CD14-positive monocyte (primary cell): ENCODE measurements around the gene ZNF385C. TPM values are rescaled to one million over a fixed set of nuclear protein-coding genes. Genes with fewer than 3 reads are reported as not detected.

Source experiments
- DNase-seq, 3 donors: peaks; one replicate each; pipeline ENCODE4 v3.0.0-alpha.2; 2011 to 2022
- H2AFZ ChIP-seq: 2 replicates; pipeline ENCODE4 v1.6.0; 2012; ENCODE audit warnings: mild to moderate bottlenecking, low read depth, low read length, inconsistent platforms; ENCODE audit not compliant: insufficient read depth, poor library complexity, severe bottlenecking
- H3K27ac ChIP-seq, 2 donors: 1 replicate in 1 of 2; 2 replicates in 1 of 2; pipeline ENCODE4 v1.5.1; 2012 to 2013; ENCODE audit warnings: low read length in 2 of 2, control low read depth in 1 of 2, inconsistent platforms in 1 of 2, low read depth in 1 of 2, mild to moderate bottlenecking in 1 of 2
- H3K27me3 ChIP-seq, 2 donors: one replicate each; pipeline versions ENCODE4 v1.6.0 to v1.6.1; 2011 to 2013; ENCODE audit warnings: low read length in 2 of 2; ENCODE audit not compliant: control insufficient read depth in 2 of 2, insufficient read depth in 2 of 2
- H3K36me3 ChIP-seq, 2 donors: replicated peaks in 1 of 2; 1 replicate in 1 of 2; 2 replicates in 1 of 2; pipeline versions ENCODE4 v1.5.1 to v1.6.1; 2012 to 2013; ENCODE audit warnings: low read length in 2 of 2, control low read depth in 1 of 2, inconsistent platforms in 1 of 2, mild to moderate bottlenecking in 1 of 2; ENCODE audit not compliant: insufficient read depth in 2 of 2, control insufficient read depth in 1 of 2
- H3K4me1 ChIP-seq, 2 donors: 1 replicate in 1 of 2; 2 replicates in 1 of 2; pipeline versions ENCODE4 v1.5.1 to v1.6.1; 2012 to 2013; ENCODE audit warnings: low read length in 2 of 2, control low read depth in 1 of 2, inconsistent platforms in 1 of 2, mild to moderate bottlenecking in 1 of 2, moderate library complexity in 1 of 2; ENCODE audit not compliant: insufficient read depth in 2 of 2, control insufficient read depth in 1 of 2
- H3K4me2 ChIP-seq: replicated peaks from 2 replicates; pipeline ENCODE3; 2012; ENCODE audit warnings: low read length, moderate library complexity, mild to moderate bottlenecking; ENCODE audit not compliant: poor library complexity, severe bottlenecking; ENCODE audit errors: extremely low read depth
- H3K4me3 ChIP-seq, 3 experiments: fragments of 200-600 bp in 1 of 3; sonication (generic) in 1 of 3; replicated peaks in 1 of 3; 1 replicate in 2 of 3; 2 replicates in 1 of 3; pipeline ENCODE4 v1.5.1; 2011 to 2013; ENCODE audit warnings: low read length in 3 of 3, mild to moderate bottlenecking in 3 of 3, control low read depth in 2 of 3, low read depth in 2 of 3, inconsistent platforms in 1 of 3, moderate library complexity in 1 of 3
- H3K79me2 ChIP-seq: 2 replicates; pipeline ENCODE4 v1.6.0; 2012; ENCODE audit warnings: mild to moderate bottlenecking, control low read depth, inconsistent platforms, low read length, moderate library complexity; ENCODE audit not compliant: insufficient read depth
- H3K9ac ChIP-seq: 2 replicates; pipeline ENCODE4 v1.6.0; 2017; ENCODE audit warnings: low read length, mild to moderate bottlenecking; ENCODE audit not compliant: insufficient read depth, poor library complexity, severe bottlenecking
- H3K9me3 ChIP-seq, 2 donors: replicated peaks in 1 of 2; 1 replicate in 1 of 2; 2 replicates in 1 of 2; pipeline versions ENCODE4 v1.5.1 to v1.6.1; 2012 to 2013; ENCODE audit warnings: low read length in 2 of 2, control low read depth in 1 of 2; ENCODE audit not compliant: control insufficient read depth in 1 of 2, insufficient read depth in 1 of 2
- H4K20me1 ChIP-seq: 2 replicates; pipeline ENCODE4 v1.6.0; 2012; ENCODE audit warnings: mild to moderate bottlenecking, low read length, control low read depth, moderate library complexity; ENCODE audit not compliant: insufficient read depth
- H3K27ac Mint-ChIP-seq, 7 donors: one replicate each; pipeline ENCODE4 v1.8.0; 2020; ENCODE audit warnings: mild to moderate bottlenecking in 7 of 7, mixed read lengths in 7 of 7, moderate library complexity in 6 of 7, inconsistent platforms in 2 of 7
- H3K27me3 Mint-ChIP-seq, 3 donors: one replicate each; pipeline ENCODE4 v1.8.0; 2021 to 2022; ENCODE audit warnings: low read depth in 3 of 3, mild to moderate bottlenecking in 3 of 3, mixed read lengths in 3 of 3, moderate library complexity in 3 of 3, inconsistent platforms in 1 of 3
- H3K36me3 Mint-ChIP-seq, 2 donors: one replicate each; pipeline ENCODE4 v1.8.0; 2020; ENCODE audit warnings: mixed read lengths in 2 of 2, inconsistent platforms in 1 of 2, mild to moderate bottlenecking in 1 of 2
- H3K4me1 Mint-ChIP-seq: one replicate; pipeline ENCODE4 v1.8.0; 2020; ENCODE audit warnings: mild to moderate bottlenecking, mixed read lengths
- H3K4me3 Mint-ChIP-seq, 2 donors: one replicate each; pipeline ENCODE4 v1.8.0; 2020; ENCODE audit warnings: mild to moderate bottlenecking in 2 of 2, mixed read lengths in 2 of 2, moderate library complexity in 1 of 2
- H3K9me3 Mint-ChIP-seq, 7 donors: one replicate each; pipeline ENCODE4 v1.8.0; 2020 to 2022; ENCODE audit warnings: mixed read lengths in 7 of 7, mild to moderate bottlenecking in 6 of 7, moderate library complexity in 6 of 7, inconsistent platforms in 2 of 7
- WGBS: methylation state at CpG from one replicate; pipeline ENCODE4 v1.1.5; 2013; ENCODE audit warnings: missing lambda C conversion rate; ENCODE audit not compliant: insufficient coverage; 5-methylcytosine and 5-hydroxymethylcytosine counted together
- intact Hi-C, 2 donors: fragments of 100-400 bp; cut with micrococcal nuclease; formaldehyde crosslinking; loops; one replicate each; pipeline versions ENCODE4 v1.15.0 to v1.15.1; 2023
- polyA plus RNA-seq, 3 donors: library from polyadenylated mRNA; depleted of rRNA in 1 of 3; unstranded in 2 of 3; stranded (reverse) in 1 of 3; fragments of 300-500 nt in 2 of 3; fragments of >200 nt in 1 of 3; fragmentation: Illumina TruSeq in 2 of 3; gene quantifications; 1 replicate in 2 of 3; 2 replicates in 1 of 3; pipeline ENCODE4 v1.2.3, GENCODE V29; 2012 to 2021
- TF ChIP-seq, protein P1 (sequence below): fragments of 200-600 bp; IDR thresholded peaks from one replicate; pipeline ENCODE4 v1.8.0; 2022; ENCODE audit warnings: antibody characterized with exemption, mild to moderate bottlenecking

The ZNF385C gene
- polyA plus RNA-seq, 3 donors = 0.09 to 0.55 TPM; not detected in 1

DNA sequence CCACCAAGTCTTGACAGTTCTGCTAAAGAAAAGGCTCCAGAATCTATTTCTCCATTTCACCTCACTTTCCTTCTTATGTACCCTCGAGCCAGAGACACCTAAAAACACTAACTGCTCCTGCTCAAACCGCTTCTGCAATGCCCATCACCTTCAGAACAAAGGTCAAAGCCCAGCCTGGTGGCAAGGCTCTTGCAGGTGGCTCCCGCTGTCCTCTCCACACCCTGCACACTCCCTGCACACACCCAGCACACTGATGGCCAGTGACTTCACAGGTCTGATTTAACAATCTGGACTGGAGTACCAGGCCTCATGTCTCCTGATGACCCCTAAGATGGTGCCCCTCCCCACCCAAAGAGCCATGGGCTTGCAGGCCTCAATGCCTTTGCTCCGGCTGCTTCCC, 38.0 kb downstream of the ZNF385C start:
- H3K79me2 ChIP-seq = no peaks in the 10 kb centered on the region
- TF ChIP-seq, protein P1, sequence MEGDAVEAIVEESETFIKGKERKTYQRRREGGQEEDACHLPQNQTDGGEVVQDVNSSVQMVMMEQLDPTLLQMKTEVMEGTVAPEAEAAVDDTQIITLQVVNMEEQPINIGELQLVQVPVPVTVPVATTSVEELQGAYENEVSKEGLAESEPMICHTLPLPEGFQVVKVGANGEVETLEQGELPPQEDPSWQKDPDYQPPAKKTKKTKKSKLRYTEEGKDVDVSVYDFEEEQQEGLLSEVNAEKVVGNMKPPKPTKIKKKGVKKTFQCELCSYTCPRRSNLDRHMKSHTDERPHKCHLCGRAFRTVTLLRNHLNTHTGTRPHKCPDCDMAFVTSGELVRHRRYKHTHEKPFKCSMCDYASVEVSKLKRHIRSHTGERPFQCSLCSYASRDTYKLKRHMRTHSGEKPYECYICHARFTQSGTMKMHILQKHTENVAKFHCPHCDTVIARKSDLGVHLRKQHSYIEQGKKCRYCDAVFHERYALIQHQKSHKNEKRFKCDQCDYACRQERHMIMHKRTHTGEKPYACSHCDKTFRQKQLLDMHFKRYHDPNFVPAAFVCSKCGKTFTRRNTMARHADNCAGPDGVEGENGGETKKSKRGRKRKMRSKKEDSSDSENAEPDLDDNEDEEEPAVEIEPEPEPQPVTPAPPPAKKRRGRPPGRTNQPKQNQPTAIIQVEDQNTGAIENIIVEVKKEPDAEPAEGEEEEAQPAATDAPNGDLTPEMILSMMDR = no peak
- Mint-ChIP-seq H3K36me3 (no peaks in the 10 kb centered on the region), H3K27me3 (peaks cover 0 to 3% (median 1%) of the 10 kb centered on the region in 3 donors), H3K4me1 (peaks cover 27% of the 10 kb centered on the region), H3K27ac (peak overlapping the region in 1 of 7 donors; percentile 26), H3K9me3 (peaks cover 0 to 1% (median 0%) of the 10 kb centered on the region in 7 donors), H3K4me3 (peak overlapping the region in 1 of 2 donors; percentile 44)
- intact Hi-C loops = loop anchor here (5.0 kb wide), 2 partner anchors 33 to 52 kb away; partner anchors contain the start of gene DHX58 (in 1 of the 2)
- no peak overlapping the region for H3K27ac ChIP-seq
- WGBS = 78% methylated on average over 4 of the region's 4 CpGs
- no peaks in the 10 kb centered on the region for H3K36me3 ChIP-seq
- H3K27me3 ChIP-seq = no peaks in the 10 kb centered on the region
- peak overlapping the region; percentile 53 for H2AFZ ChIP-seq
- H3K4me1 ChIP-seq = peaks cover 15 to 16% of the 10 kb centered on the region in 2 donors
- no peaks in the 10 kb centered on the region for H3K9me3 ChIP-seq
- DNase-seq = no peak
- H3K9ac ChIP-seq = no peak overlapping the region
- H4K20me1 ChIP-seq = no peaks in the 10 kb centered on the region
- H3K4me3 ChIP-seq = no peak overlapping the region
- no peak overlapping the region for H3K4me2 ChIP-seq

- intact Hi-C loops = loop anchor here (5.0 kb wide), 2 partner anchors 33 to 52 kb away; partner anchors contain the start of gene DHX58 (in 1 of the 2)
- WGBS = 0% methylated on average over 1 of the region's 4 CpGs
- peak overlapping the region; percentile 53 for H2AFZ ChIP-seq
Measured at GRCh38 chr17:42059815-42060214, 38.5 kb downstream of the ZNF385C start.

More at GRCh38 chr17:42059815-42060214, 38.5 kb downstream of the ZNF385C start:
- Mint-ChIP-seq H3K27ac (no peak overlapping the region), H3K27me3 (peaks cover 3 to 5% (median 5%) of the 10 kb centered on the region in 3 donors), H3K36me3 (no peaks in the 10 kb centered on the region), H3K9me3 (peaks cover 0 to 1% (median 0%) of the 10 kb centered on the region in 7 donors), H3K4me1 (peaks cover 27% of the 10 kb centered on the region), H3K4me3 (no peak overlapping the region)
- H3K79me2 ChIP-seq = no peaks in the 10 kb centered on the region
- no peak overlapping the region for H3K27ac ChIP-seq
- H3K36me3 ChIP-seq = no peaks in the 10 kb centered on the region
- DNase-seq = no peak
- no peaks in the 10 kb centered on the region for H3K9me3 ChIP-seq
- no peaks in the 10 kb centered on the region for H3K27me3 ChIP-seq
- TF ChIP-seq, protein P1 = no peak
- H3K9ac ChIP-seq = no peak overlapping the region
- H3K4me1 ChIP-seq = peaks cover 15 to 16% of the 10 kb centered on the region in 2 donors
- H3K4me2 ChIP-seq = no peak overlapping the region
- H4K20me1 ChIP-seq = no peaks in the 10 kb centered on the region
- no peak overlapping the region for H3K4me3 ChIP-seq
